Mesothelial cell of epicardium (in vitro differentiated cells): Measurements from ENCODE around the gene RASGEF1C. TPM values are rescaled to one million over a fixed set of nuclear protein-coding genes. Genes with fewer than 3 reads are reported as not detected.

Experiments used
- DNase-seq, 2 experiments: peaks; one replicate each; pipeline ENCODE4 v3.0.0; 2021; ENCODE audit warnings: low spot score in 2 of 2; ENCODE audit not compliant: unreplicated experiment in 2 of 2
- H3K27ac Mint-ChIP-seq: 2 replicates; pipeline ENCODE4 v1.8.0; 2021; ENCODE audit warnings: mixed read lengths
- H3K27me3 Mint-ChIP-seq: 2 replicates; pipeline ENCODE4 v1.8.0; 2021; ENCODE audit warnings: low read depth, mixed read lengths
- H3K36me3 Mint-ChIP-seq: 2 replicates; pipeline ENCODE4 v1.8.0; 2021; ENCODE audit warnings: mixed read lengths
- H3K4me1 Mint-ChIP-seq: 2 replicates; pipeline ENCODE4 v1.8.0; 2021; ENCODE audit warnings: mixed read lengths
- H3K4me3 Mint-ChIP-seq: 2 replicates; pipeline ENCODE4 v1.8.0; 2021; ENCODE audit warnings: mild to moderate bottlenecking, moderate library complexity, mixed read lengths
- H3K9me3 Mint-ChIP-seq: 2 replicates; pipeline ENCODE4 v1.8.0; 2021; ENCODE audit warnings: mixed read lengths
- CTCF ChIP-seq: fragments of 200-600 bp; sonication (generic); IDR thresholded peaks from one replicate; pipeline ENCODE4 v1.5.0; 2021; ENCODE audit warnings: antibody characterized with exemption; ENCODE audit not compliant: unreplicated experiment
- total RNA-seq: library from RNA; stranded (reverse); gene quantifications from 3 replicates; pipeline ENCODE4 v1.2.1, GENCODE V29; 2021

Gene RASGEF1C
- total RNA-seq, 1 donor from 2014 or later, result 0.42 TPM

- no peaks in the 10 kb centered on the region for H3K27me3 Mint-ChIP-seq
- H3K27ac Mint-ChIP-seq, result no peak overlapping the region
- H3K36me3 Mint-ChIP-seq, result peaks cover 53% of the 10 kb centered on the region
- TF ChIP-seq CTCF, result no peak
- no peaks in the 10 kb centered on the region for H3K9me3 Mint-ChIP-seq
- no peaks in the 10 kb centered on the region for H3K4me1 Mint-ChIP-seq
- H3K4me3 Mint-ChIP-seq, result no peak overlapping the region
- no peak for DNase-seq
Measured at GRCh38 chr5:180241600-180241999, 32.6 kb upstream of the RASGEF1C start.

GRCh38 chr5:180238631-180239030, 29.6 kb upstream of the RASGEF1C start:
- Mint-ChIP-seq H3K27me3 (no peaks in the 10 kb centered on the region), H3K9me3 (no peaks in the 10 kb centered on the region), H3K4me3 (no peak overlapping the region), H3K4me1 (no peaks in the 10 kb centered on the region), H3K27ac (no peak overlapping the region), H3K36me3 (peaks cover 42% of the 10 kb centered on the region)
- no peak for DNase-seq
- TF ChIP-seq CTCF, result no peak

- no peaks in the 10 kb centered on the region for H3K9me3 Mint-ChIP-seq
- no peak for TF ChIP-seq CTCF
- H3K36me3 Mint-ChIP-seq, result peaks cover 40% of the 10 kb centered on the region
- H3K27ac Mint-ChIP-seq, result no peak overlapping the region
- H3K27me3 Mint-ChIP-seq, result no peaks in the 10 kb centered on the region
- DNase-seq, result no peak
- H3K4me3 Mint-ChIP-seq, result no peak overlapping the region
- no peaks in the 10 kb centered on the region for H3K4me1 Mint-ChIP-seq
Measured at GRCh38 chr5:180235846-180236245, 26.8 kb upstream of the RASGEF1C start.

GRCh38 chr5:180235077-180235476, 26.1 kb upstream of the RASGEF1C start:
- Mint-ChIP-seq H3K27me3 (no peaks in the 10 kb centered on the region), H3K4me1 (no peaks in the 10 kb centered on the region), H3K27ac (no peak overlapping the region), H3K36me3 (peaks cover 34% of the 10 kb centered on the region), H3K9me3 (no peaks in the 10 kb centered on the region), H3K4me3 (no peak overlapping the region)
- DNase-seq, result no peak
- TF ChIP-seq CTCF, result no peak

- Mint-ChIP-seq H3K27me3 (no peaks in the 10 kb centered on the region), H3K9me3 (no peaks in the 10 kb centered on the region), H3K4me3 (no peak overlapping the region), H3K4me1 (no peaks in the 10 kb centered on the region), H3K36me3 (peaks cover 29% of the 10 kb centered on the region), H3K27ac (no peak overlapping the region)
- DNase-seq, result no peak
- TF ChIP-seq CTCF, result no peak
Measured at GRCh38 chr5:180234271-180234670, 25.3 kb upstream of the RASGEF1C start.

- no peaks in the 10 kb centered on the region for H3K4me1 Mint-ChIP-seq
- TF ChIP-seq CTCF, result no peak
- no peak for DNase-seq
- H3K27me3 Mint-ChIP-seq, result no peaks in the 10 kb centered on the region
- no peak overlapping the region for H3K27ac Mint-ChIP-seq
- H3K36me3 Mint-ChIP-seq, result peaks cover 29% of the 10 kb centered on the region
- no peaks in the 10 kb centered on the region for H3K9me3 Mint-ChIP-seq
- H3K4me3 Mint-ChIP-seq, result no peak overlapping the region
Measured at GRCh38 chr5:180233729-180234128, 24.7 kb upstream of the RASGEF1C start.
